HUES48 (cell line): Measurements from ENCODE around the gene CLRN3.

Source experiments
- H3K27ac ChIP-seq: one replicate; pipeline ENCODE4 v1.7.0; 2013; ENCODE audit warnings: low read depth, low read length, inconsistent platforms
- H3K27me3 ChIP-seq: 2 replicates; pipeline ENCODE4 v1.6.1; 2013; ENCODE audit warnings: mild to moderate bottlenecking, low read length; ENCODE audit not compliant: control insufficient read depth, insufficient read depth
- H3K36me3 ChIP-seq: 2 replicates; pipeline ENCODE4 v1.6.1; 2013; ENCODE audit warnings: low read length; ENCODE audit not compliant: control insufficient read depth, insufficient read depth
- H3K4me1 ChIP-seq: 2 replicates; pipeline ENCODE4 v1.6.1; 2013; ENCODE audit warnings: mild to moderate bottlenecking, low read length; ENCODE audit not compliant: control insufficient read depth, insufficient read depth
- H3K4me3 ChIP-seq: 2 replicates; pipeline ENCODE4 v1.5.1; 2013; ENCODE audit warnings: mild to moderate bottlenecking, low read depth, low read length
- H3K9ac ChIP-seq: 2 replicates; pipeline ENCODE4 v1.6.1; 2013; ENCODE audit warnings: mild to moderate bottlenecking, low read depth, low read length, moderate library complexity
- H3K9me3 ChIP-seq: 2 replicates; pipeline ENCODE4 v1.6.1; 2013; ENCODE audit warnings: low read length; ENCODE audit not compliant: control insufficient read depth, insufficient read depth

CLRN3 gene

GRCh38 chr10:127907411-127908105, 14.8 kb upstream of the CLRN3 start:
- Histone ChIP-seq H3K27ac (no peak overlapping the region), H3K27me3 (peaks cover 16% of the 10 kb centered on the region), H3K9ac (no peak overlapping the region), H3K36me3 (no peaks in the 10 kb centered on the region), H3K4me3 (peak overlapping the region; percentile 61), H3K4me1 (no peaks in the 10 kb centered on the region), H3K9me3 (no peaks in the 10 kb centered on the region; the same call in 1 of the 2 replicates)

GRCh38 chr10:127906548-127907377, 14.0 kb upstream of the CLRN3 start, which contains the start of gene PTPRE:
Gene PTPRE (plus strand): TSS chr10:127907103. CDS start chr10:128040882, 133,779 bp downstream.
- peak within 1 kb of the TSS; percentile 61 for H3K4me3 ChIP-seq
- H3K36me3 ChIP-seq, result no peaks in the 10 kb centered on the region
- peaks cover 16% of the 10 kb centered on the region for H3K27me3 ChIP-seq
- H3K9ac ChIP-seq, result no peak within 1 kb of the TSS
- H3K9me3 ChIP-seq, result no peaks in the 10 kb centered on the region; the same call in 1 of the 2 replicates
- H3K4me1 ChIP-seq, result no peaks in the 10 kb centered on the region
- no peak within 1 kb of the TSS for H3K27ac ChIP-seq

GRCh38 chr10:127905848-127906261, 13.1 kb upstream of the CLRN3 start:
- H3K4me1 ChIP-seq, result no peaks in the 10 kb centered on the region
- no peaks in the 10 kb centered on the region for H3K36me3 ChIP-seq
- H3K27me3 ChIP-seq, result peaks cover 16% of the 10 kb centered on the region
- H3K9me3 ChIP-seq, result no peaks in the 10 kb centered on the region; the same call in 1 of the 2 replicates
- H3K27ac ChIP-seq, result no peak overlapping the region
- H3K4me3 ChIP-seq, result no peak overlapping the region
- H3K9ac ChIP-seq, result no peak overlapping the region

- H3K4me3 ChIP-seq, result no peak overlapping the region
- H3K9ac ChIP-seq, result no peak overlapping the region
- peaks cover 16% of the 10 kb centered on the region for H3K27me3 ChIP-seq
- H3K4me1 ChIP-seq, result no peaks in the 10 kb centered on the region
- H3K9me3 ChIP-seq, result no peaks in the 10 kb centered on the region; the same call in 1 of the 2 replicates
- no peak overlapping the region for H3K27ac ChIP-seq
- no peaks in the 10 kb centered on the region for H3K36me3 ChIP-seq
Observed at GRCh38 chr10:127905001-127905847, 12.5 kb upstream of the CLRN3 start.

GRCh38 chr10:127904311-127905000, 11.7 kb upstream of the CLRN3 start:
- no peaks in the 10 kb centered on the region for H3K36me3 ChIP-seq
- H3K9me3 ChIP-seq, result no peaks in the 10 kb centered on the region; the same call in 1 of the 2 replicates
- H3K4me1 ChIP-seq, result no peaks in the 10 kb centered on the region
- H3K9ac ChIP-seq, result no peak overlapping the region
- H3K27ac ChIP-seq, result no peak overlapping the region
- no peak overlapping the region for H3K4me3 ChIP-seq
- H3K27me3 ChIP-seq, result peaks cover 16% of the 10 kb centered on the region

- no peaks in the 10 kb centered on the region; the same call in 1 of the 2 replicates for H3K9me3 ChIP-seq
- H3K4me3 ChIP-seq, result no peak overlapping the region
- no peak overlapping the region for H3K27ac ChIP-seq
- H3K4me1 ChIP-seq, result no peaks in the 10 kb centered on the region
- H3K9ac ChIP-seq, result no peak overlapping the region
- H3K36me3 ChIP-seq, result no peaks in the 10 kb centered on the region
- H3K27me3 ChIP-seq, result peaks cover 16% of the 10 kb centered on the region
Observed at GRCh38 chr10:127903789-127904188, 11.0 kb upstream of the CLRN3 start.

- H3K27ac ChIP-seq, result no peak overlapping the region
- H3K9ac ChIP-seq, result no peak overlapping the region
- H3K9me3 ChIP-seq, result no peaks in the 10 kb centered on the region; the same call in 1 of the 2 replicates
- no peaks in the 10 kb centered on the region for H3K4me1 ChIP-seq
- no peaks in the 10 kb centered on the region for H3K36me3 ChIP-seq
- no peak overlapping the region for H3K4me3 ChIP-seq
- H3K27me3 ChIP-seq, result no peaks in the 10 kb centered on the region; the same call in 1 of the 2 replicates
Observed at GRCh38 chr10:127899766-127900387, 7.1 kb upstream of the CLRN3 start.

GRCh38 chr10:127897177-127897576, 4.4 kb upstream of the CLRN3 start:
- Histone ChIP-seq H3K36me3 (no peaks in the 10 kb centered on the region), H3K27me3 (no peaks in the 10 kb centered on the region), H3K9ac (no peak overlapping the region), H3K4me1 (no peaks in the 10 kb centered on the region), H3K4me3 (no peak overlapping the region), H3K9me3 (no peaks in the 10 kb centered on the region), H3K27ac (no peak overlapping the region)

GRCh38 chr10:127896590-127896989, 3.8 kb upstream of the CLRN3 start:
- no peaks in the 10 kb centered on the region for H3K27me3 ChIP-seq
- H3K27ac ChIP-seq, result no peak overlapping the region
- H3K4me3 ChIP-seq, result no peak overlapping the region
- H3K9ac ChIP-seq, result no peak overlapping the region
- H3K4me1 ChIP-seq, result no peaks in the 10 kb centered on the region
- H3K36me3 ChIP-seq, result no peaks in the 10 kb centered on the region
- H3K9me3 ChIP-seq, result no peaks in the 10 kb centered on the region

GRCh38 chr10:127894146-127894545, 1.4 kb upstream of the CLRN3 start:
- H3K36me3 ChIP-seq, result no peaks in the 10 kb centered on the region
- no peaks in the 10 kb centered on the region for H3K27me3 ChIP-seq
- no peak overlapping the region for H3K27ac ChIP-seq
- H3K9me3 ChIP-seq, result no peaks in the 10 kb centered on the region
- H3K4me1 ChIP-seq, result no peaks in the 10 kb centered on the region
- H3K9ac ChIP-seq, result no peak overlapping the region
- H3K4me3 ChIP-seq, result no peak overlapping the region
